Fibroblast of the conjunctiva (primary cell): ENCODE results near the gene HLTF.
A peak's percentile ranks its signal among the peaks of the same experiment; 100 is the strongest.

Source experiments
- DNase-seq: peaks from one replicate; pipeline ENCODE4 v3.0.0-alpha.2; 2010; ENCODE audit warnings: low read depth

The HLTF gene

DNA sequence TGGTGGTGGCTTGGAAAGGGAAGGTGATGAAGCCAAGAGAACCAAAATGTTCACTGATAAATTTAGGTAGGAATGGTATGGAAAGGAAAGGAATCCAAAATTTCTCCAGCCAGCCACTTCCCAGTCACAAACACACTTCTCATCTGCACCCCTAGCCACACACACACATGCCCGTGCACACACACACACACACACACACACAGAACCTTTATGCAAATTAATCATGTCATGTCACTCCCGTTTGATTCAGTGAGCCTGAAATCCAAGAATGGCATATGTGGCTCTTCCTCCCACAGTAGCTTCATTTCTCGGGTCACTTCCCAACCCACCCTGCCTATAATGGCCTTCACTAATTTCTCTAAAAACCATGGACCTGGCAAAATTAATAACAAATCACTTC, 3.1 kb upstream of the HLTF start:
- no peak for DNase-seq

DNA sequence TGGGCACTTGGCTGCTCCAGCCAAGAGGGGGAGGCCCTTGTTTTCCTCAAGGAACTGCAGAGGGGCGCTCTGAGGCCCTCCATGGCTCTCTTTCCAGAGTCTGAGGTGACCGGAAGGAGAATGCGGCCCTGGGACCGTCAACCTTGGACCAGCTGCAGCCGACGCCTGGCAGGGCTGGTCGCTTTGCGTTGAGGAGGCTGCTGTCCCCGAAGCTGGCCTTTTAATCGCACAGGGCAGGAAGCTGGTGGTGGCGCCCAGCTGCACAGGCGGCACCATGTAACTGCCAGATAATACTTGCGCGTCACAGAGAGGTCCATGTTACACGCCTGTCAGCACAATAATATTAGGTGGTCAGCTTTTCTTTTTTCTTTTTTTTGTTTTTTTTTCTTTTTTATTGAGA, 875 bp upstream of the HLTF start:
- DNase-seq: no peak

DNA sequence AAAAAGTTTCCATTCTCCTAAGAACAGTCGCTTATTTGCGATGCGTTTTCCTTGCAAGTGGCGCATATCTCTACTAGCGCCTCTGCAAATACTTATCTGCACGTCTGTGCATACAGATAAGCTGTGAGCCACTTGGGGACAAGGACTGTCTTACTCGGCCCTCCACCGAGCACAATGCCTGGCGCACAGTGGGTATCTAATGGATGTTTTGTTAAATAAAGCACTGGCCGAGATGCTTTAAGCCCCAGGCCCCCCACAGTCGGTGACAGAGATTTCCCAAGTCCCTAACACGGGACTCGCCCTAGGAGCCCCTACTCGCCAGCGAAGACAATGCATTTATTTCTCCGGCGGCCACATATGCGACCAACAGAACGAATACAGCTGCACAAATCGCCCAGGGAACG, 503 bp downstream of the HLTF start:
- DNase-seq: peak; percentile 4

DNA sequence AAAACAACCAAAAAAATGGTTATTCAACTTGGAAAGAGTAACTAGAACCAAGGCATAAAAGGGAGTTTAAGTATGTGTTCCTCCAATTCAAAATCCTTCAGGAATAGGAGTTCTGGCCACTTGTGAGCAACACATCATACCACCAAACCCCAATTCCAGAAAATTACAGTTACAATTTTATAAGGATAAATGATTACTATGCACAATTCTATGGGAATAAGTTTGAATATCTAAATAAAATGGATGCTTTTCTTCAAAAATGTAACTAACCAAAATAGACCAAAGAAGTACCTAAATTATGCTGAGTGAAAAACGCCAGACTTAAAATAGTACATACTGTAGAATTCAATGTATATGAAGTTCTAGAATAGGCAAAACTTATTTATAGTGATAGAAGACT, 4.6 kb downstream of the HLTF start:
- no peak for DNase-seq

DNA sequence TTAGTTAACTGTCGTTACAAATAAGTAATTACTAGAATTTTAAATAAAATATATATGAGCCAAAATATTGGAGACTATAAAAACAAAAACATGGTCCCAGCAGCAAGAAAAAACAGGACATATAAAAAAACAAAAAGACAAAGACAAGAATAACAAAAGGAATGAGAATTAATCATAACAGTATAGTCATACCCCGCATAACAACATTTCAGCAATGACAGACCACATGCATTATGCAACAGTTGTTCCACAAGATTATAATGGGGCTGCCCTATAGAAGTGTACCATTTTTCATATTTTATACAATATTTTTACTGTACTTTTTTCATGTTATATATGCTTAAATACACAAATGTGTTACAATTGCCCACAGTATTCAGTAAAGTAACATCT, 5.6 kb downstream of the HLTF start:
- DNase-seq: peak; percentile 9

- DNase-seq: no peak
Measured at GRCh38 chr3:149080011-149080698, 6.2 kb downstream of the HLTF start.

- DNase-seq: peak; percentile 31
Measured at GRCh38 chr3:149077628-149078027, 8.7 kb downstream of the HLTF start.

- no peak for DNase-seq
Measured at GRCh38 chr3:149067883-149068282, 18.4 kb downstream of the HLTF start.

- no peak for DNase-seq
Measured at GRCh38 chr3:149061776-149062175, 24.6 kb downstream of the HLTF start.

GRCh38 chr3:149058602-149059001, 27.7 kb downstream of the HLTF start:
- DNase-seq: no peak

- no peak for DNase-seq
Measured at GRCh38 chr3:149058198-149058597, 28.1 kb downstream of the HLTF start.

GRCh38 chr3:149055575-149055974, 30.8 kb downstream of the HLTF start:
- no peak for DNase-seq

DNA sequence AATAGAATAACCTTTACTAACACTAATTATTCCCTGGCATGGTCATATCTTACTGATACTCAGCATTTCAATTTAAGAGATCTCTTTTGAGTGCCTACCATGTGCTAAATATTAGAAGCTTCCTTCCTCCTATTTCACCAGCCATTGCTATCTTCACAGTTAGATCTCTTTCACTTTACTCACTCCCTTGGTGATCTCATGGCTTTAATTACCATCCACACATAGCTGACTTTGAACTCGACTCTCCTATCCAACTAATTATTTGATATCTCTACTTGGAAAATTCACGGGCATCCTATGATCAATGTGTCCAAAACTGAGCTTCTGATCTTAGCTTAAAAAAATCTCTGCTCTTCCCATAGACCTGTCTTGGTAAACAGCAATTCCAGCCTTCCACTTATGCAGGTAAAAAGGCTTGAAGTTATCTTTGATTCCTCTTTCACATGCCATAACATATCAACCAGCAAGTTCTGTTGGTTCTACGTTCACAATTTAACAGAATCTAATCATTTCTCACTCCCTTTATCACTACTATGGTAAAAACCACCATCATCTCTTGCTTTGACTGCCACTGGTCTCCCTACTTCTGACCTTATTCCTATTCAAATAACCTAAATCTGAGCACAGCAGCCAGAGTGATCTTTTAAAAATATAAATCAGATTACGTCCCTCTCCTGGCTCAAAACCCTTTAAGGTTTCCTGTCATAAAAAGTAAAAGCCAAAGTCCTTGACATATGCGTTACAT, 41.8 kb downstream of the HLTF start:
- no peak for DNase-seq

GRCh38 chr3:149042789-149043386, 43.4 kb downstream of the HLTF start:
- peak; percentile 26 for DNase-seq

GRCh38 chr3:149038322-149038721, 48.0 kb downstream of the HLTF start:
- DNase-seq: no peak

GRCh38 chr3:149037684-149038083, 48.6 kb downstream of the HLTF start:
- DNase-seq: no peak

GRCh38 chr3:149031096-149031495, 55.2 kb downstream of the HLTF start:
- no peak for DNase-seq

- no peak for DNase-seq
Measured at GRCh38 chr3:149026718-149027117, 59.6 kb downstream of the HLTF start.

- no peak for DNase-seq
Measured at GRCh38 chr3:149023951-149024350, 62.4 kb downstream of the HLTF start.

- no peak for DNase-seq
Measured at GRCh38 chr3:149021830-149022229, 64.5 kb downstream of the HLTF start.

GRCh38 chr3:149020839-149021252, 65.5 kb downstream of the HLTF start:
- DNase-seq: no peak

- DNase-seq: no peak
Measured at GRCh38 chr3:149020196-149020838, 66.0 kb downstream of the HLTF start.

DNA sequence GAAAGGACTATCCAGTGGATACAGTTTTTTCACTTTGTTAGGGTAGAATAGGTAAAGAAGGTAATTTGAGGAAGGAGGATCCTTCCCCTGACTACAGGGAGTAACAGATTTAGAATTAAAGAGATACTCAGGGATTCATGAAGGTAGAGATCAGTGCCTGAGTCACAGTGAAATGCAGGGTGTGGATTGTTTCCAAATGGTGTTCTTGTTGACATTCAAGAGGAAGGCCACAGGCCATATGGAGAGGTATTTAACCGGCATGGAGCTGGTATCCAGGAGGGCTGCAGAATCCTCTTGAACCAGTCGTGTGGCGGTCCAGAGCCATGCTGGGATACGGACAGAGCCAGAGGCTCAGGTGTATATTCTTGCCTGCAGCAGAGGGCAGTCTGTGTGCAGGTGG, 66.8 kb downstream of the HLTF start:
- DNase-seq: no peak
